ENCODE results near the gene IL13.

IL13 gene

GRCh38 chr5:132669455-132669820 is 11.5 kb downstream of the IL13 start:
- H3K36me3 ChIP-seq: no peaks in the 10 kb centered on the region
- TF ChIP-seq, protein P1, sequence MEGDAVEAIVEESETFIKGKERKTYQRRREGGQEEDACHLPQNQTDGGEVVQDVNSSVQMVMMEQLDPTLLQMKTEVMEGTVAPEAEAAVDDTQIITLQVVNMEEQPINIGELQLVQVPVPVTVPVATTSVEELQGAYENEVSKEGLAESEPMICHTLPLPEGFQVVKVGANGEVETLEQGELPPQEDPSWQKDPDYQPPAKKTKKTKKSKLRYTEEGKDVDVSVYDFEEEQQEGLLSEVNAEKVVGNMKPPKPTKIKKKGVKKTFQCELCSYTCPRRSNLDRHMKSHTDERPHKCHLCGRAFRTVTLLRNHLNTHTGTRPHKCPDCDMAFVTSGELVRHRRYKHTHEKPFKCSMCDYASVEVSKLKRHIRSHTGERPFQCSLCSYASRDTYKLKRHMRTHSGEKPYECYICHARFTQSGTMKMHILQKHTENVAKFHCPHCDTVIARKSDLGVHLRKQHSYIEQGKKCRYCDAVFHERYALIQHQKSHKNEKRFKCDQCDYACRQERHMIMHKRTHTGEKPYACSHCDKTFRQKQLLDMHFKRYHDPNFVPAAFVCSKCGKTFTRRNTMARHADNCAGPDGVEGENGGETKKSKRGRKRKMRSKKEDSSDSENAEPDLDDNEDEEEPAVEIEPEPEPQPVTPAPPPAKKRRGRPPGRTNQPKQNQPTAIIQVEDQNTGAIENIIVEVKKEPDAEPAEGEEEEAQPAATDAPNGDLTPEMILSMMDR (IDR thresholded peaks at IDR 0.05): no peak
- no peak overlapping the region for H3K4me3 ChIP-seq (ENCODE audit: low read depth in 1 of 2, low read length in 1 of 2)
- no peak overlapping the region for H3K27ac ChIP-seq
- H3K9me3 ChIP-seq: no peaks in the 10 kb centered on the region
- no peaks in the 10 kb centered on the region for H3K4me1 ChIP-seq (ENCODE audit: control insufficient read depth in 1 of 2, insufficient read depth in 1 of 2, low read depth in 1 of 2, low read length in 1 of 2)
- H3K27me3 ChIP-seq: no peaks in the 10 kb centered on the region

DNA sequence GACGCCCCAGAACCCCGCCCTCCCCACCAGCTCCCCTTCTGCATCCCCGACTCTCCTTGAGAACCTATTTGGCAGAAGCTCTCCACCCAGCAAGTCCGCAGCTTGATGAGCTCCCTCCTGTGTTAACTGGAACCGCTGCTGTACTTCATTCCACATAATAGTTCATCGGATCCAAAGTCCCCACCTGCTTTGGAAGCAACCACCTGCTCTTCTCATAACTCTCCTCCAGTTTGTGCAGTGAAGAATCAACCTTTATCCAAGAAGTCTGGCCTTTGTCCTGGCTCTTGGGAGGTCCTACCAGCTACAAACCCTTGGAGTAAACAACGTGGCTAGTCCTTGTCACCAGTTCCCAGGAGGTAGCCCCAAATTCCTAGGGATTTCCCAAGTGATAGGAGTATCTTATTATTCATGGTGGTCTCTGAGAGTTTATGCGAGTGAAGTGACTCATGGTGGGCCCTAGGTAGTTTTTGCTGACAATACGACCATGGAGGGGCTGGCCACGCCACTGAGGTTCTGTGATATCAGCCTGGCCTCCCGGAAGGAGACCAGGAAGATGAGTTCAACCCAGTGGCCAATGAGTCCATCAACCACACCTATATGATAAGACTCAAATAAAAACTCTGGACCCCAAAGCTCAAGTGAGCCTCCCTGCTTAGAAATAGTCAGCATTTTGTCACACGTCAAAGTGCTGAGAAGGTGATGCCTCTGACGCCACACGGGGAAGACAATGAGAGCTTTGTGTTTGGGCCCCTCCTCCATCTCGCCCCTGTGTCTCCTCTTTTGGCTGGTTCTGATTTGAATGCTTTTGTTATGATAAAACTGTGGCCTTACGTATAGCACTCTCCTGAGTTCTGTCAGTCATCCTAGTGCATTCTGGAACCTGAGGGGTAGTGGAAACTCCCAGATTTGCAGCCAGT is 12.3 kb downstream of the IL13 start:
- Histone ChIP-seq H3K9me3 (no peaks in the 10 kb centered on the region), H3K27ac (no peak overlapping the region), H3K36me3 (no peaks in the 10 kb centered on the region), H3K4me3 (ENCODE audit: low read depth in 1 of 2, low read length in 1 of 2) (no peak overlapping the region), H3K4me1 (ENCODE audit: control insufficient read depth in 1 of 2, insufficient read depth in 1 of 2, low read depth in 1 of 2, low read length in 1 of 2) (no peaks in the 10 kb centered on the region), H3K27me3 (no peaks in the 10 kb centered on the region)
- TF ChIP-seq, protein P1 (IDR thresholded peaks at IDR 0.05): no peak

DNA sequence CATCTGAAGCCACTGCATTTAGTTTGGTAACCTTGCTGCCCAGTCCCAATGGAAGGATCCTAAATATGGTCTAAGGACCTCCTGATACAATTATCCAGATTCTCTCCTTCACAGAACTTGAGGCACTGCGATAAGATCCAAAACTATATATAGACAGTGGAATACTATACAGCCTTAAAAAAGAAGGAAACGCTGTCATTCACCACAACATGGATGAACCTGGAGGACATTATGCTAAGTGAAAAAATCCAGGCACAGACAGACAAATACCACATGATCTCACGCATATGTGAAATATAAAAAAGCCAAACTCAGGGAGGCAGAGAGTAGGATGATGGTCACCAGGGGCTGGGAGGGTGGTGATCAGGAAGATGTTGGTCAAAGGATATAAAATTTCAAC is 13.0 kb downstream of the IL13 start:
- no peaks in the 10 kb centered on the region for H3K27me3 ChIP-seq
- H3K27ac ChIP-seq: no peak overlapping the region
- H3K36me3 ChIP-seq: no peaks in the 10 kb centered on the region
- TF ChIP-seq, protein P1 (IDR thresholded peaks at IDR 0.05): no peak
- H3K9me3 ChIP-seq: no peaks in the 10 kb centered on the region
- H3K4me1 ChIP-seq (ENCODE audit: control insufficient read depth in 1 of 2, insufficient read depth in 1 of 2, low read depth in 1 of 2, low read length in 1 of 2): no peaks in the 10 kb centered on the region
- no peak overlapping the region for H3K4me3 ChIP-seq (ENCODE audit: low read depth in 1 of 2, low read length in 1 of 2)

- no peaks in the 10 kb centered on the region for H3K4me1 ChIP-seq (ENCODE audit: control insufficient read depth in 1 of 2, insufficient read depth in 1 of 2, low read depth in 1 of 2, low read length in 1 of 2)
- no peaks in the 10 kb centered on the region for H3K9me3 ChIP-seq
- H3K36me3 ChIP-seq: no peaks in the 10 kb centered on the region
- no peak overlapping the region for H3K4me3 ChIP-seq (ENCODE audit: low read depth in 1 of 2, low read length in 1 of 2)
- TF ChIP-seq, protein P1 (IDR thresholded peaks at IDR 0.05): no peak
- H3K27ac ChIP-seq: no peak overlapping the region
- H3K27me3 ChIP-seq: no peaks in the 10 kb centered on the region
These were observed 15.5 kb downstream of the IL13 start for GRCh38 chr5:132673488-132673887.

GRCh38 chr5:132673939-132674630 is 16.1 kb downstream of the IL13 start, which contains the start of gene IL4:
Gene IL4, plus strand, starts transcription at chr5:132673989. Its CDS starts 62 bp downstream, at chr5:132674051.
- Histone ChIP-seq H3K4me1 (ENCODE audit: control insufficient read depth in 1 of 2, insufficient read depth in 1 of 2, low read depth in 1 of 2, low read length in 1 of 2) (no peaks in the 10 kb centered on the region), H3K27ac (no peak within 1 kb of the TSS), H3K27me3 (no peaks in the 10 kb centered on the region), H3K9me3 (no peaks in the 10 kb centered on the region), H3K4me3 (ENCODE audit: low read depth in 1 of 2, low read length in 1 of 2) (no peak within 1 kb of the TSS), H3K36me3 (no peaks in the 10 kb centered on the region)
- TF ChIP-seq, protein P1 (IDR thresholded peaks at IDR 0.05): no peak

Data from neutrophil (primary cell).